Measurements from ENCODE around the gene DRC7. TPM values are rescaled to one million over a fixed set of nuclear protein-coding genes. Genes with fewer than 3 reads are reported as not detected.
"Not testable (repeated sequence)": the region's sequence is repeated elsewhere in the genome, so short reads cannot be mapped to it uniquely, and the experiment has no call there.

DRC7 gene
- total RNA-seq, 1 experiment from 2014 or later: 0.72 TPM

- H3K23ac ChIP-seq (ENCODE audit: insufficient read length, low read depth, low read length): no peak overlapping the region
- H4K8ac ChIP-seq (replicated peaks; ENCODE audit: insufficient read length, low read depth, low read length): no peak overlapping the region
- Mint-ChIP-seq H3K27ac (no peak overlapping the region), H3K4me1 (no peaks in the 10 kb centered on the region), H3K27me3 (ENCODE audit: low read depth) (no peaks in the 10 kb centered on the region; the same call in 1 of the 2 replicates), H3K36me3 (ENCODE audit: insufficient read depth in 1 of 3, low read depth in 3 of 3) (peaks cover 5% of the 10 kb centered on the region in 3 experiments; a peak in 3 of 7 replicates), H3K9me3 (no peaks in the 10 kb centered on the region), H3K4me3 (no peak overlapping the region; a peak in 1 of 5 replicates)
- no peak overlapping the region for H2BK5ac ChIP-seq (ENCODE audit: insufficient read length, low read length)
- no peak overlapping the region for H2AFZ ChIP-seq (ENCODE audit: low read length)
- no peaks in the 10 kb centered on the region for H3K27me3 ChIP-seq (ENCODE audit: insufficient read depth, low read length)
- no peak overlapping the region for H2BK120ac ChIP-seq (ENCODE audit: low read depth, low read length, poor library complexity, severe bottlenecking)
- H3K27ac ChIP-seq (ENCODE audit: insufficient read length, low read depth, low read length): no peak overlapping the region
- no peak overlapping the region for H4K91ac ChIP-seq (ENCODE audit: insufficient read length, low read depth, low read length)
- H3K4me2 ChIP-seq (ENCODE audit: insufficient read depth, insufficient read length, low read length): no peak overlapping the region
- no peak overlapping the region for H3K4ac ChIP-seq (ENCODE audit: low read depth, low read length)
- no peak overlapping the region for H4K5ac ChIP-seq (ENCODE audit: insufficient read length, low read depth, low read length)
- peaks cover 3% of the 10 kb centered on the region for H4K20me1 ChIP-seq (ENCODE audit: control insufficient read depth, insufficient read depth, insufficient read length)
- H2BK12ac ChIP-seq (ENCODE audit: insufficient read length, low read depth, low read length): no peak overlapping the region
- no peak overlapping the region for H3K18ac ChIP-seq (ENCODE audit: insufficient read length, low read depth, low read length)
- no peaks in the 10 kb centered on the region for H3K9me3 ChIP-seq (ENCODE audit: control insufficient read depth, low read depth, low read length)
- no peak overlapping the region for H3K14ac ChIP-seq (ENCODE audit: insufficient read depth, low read length)
- DNase-seq: no peak
- no peak overlapping the region for H3K9ac ChIP-seq (ENCODE audit: extremely low read depth, insufficient read length, low read length)
- no CpG with 5 or more reads among the region's 3 CpGs for WGBS (ENCODE audit: extremely low coverage, insufficient read length, low lambda C conversion rate)
- H3K23me2 ChIP-seq (ENCODE audit: insufficient read length, low read depth, low read length, poor library complexity, severe bottlenecking): no peaks in the 10 kb centered on the region
- no peak for TF ChIP-seq CTCF (conservative IDR thresholded peaks at IDR 0.05)
- no peaks in the 10 kb centered on the region for H3K79me1 ChIP-seq (ENCODE audit: insufficient read depth, low read depth, low read length, poor library complexity, severe bottlenecking)
- H3T11ph ChIP-seq (ENCODE audit: low read length): no peak overlapping the region
- no peaks in the 10 kb centered on the region for H3K4me1 ChIP-seq (ENCODE audit: insufficient read depth, low read length)
- no peak overlapping the region for H2BK20ac ChIP-seq (ENCODE audit: low read depth, low read length, poor library complexity, severe bottlenecking)
- H2BK15ac ChIP-seq (ENCODE audit: low read depth, low read length): no peak overlapping the region
- H2AK5ac ChIP-seq (ENCODE audit: insufficient read length, low read length): no peak overlapping the region
- H3K56ac ChIP-seq (ENCODE audit: insufficient read length, low read depth, low read length): no peak overlapping the region
- no peaks in the 10 kb centered on the region for H3K79me2 ChIP-seq (ENCODE audit: insufficient read depth, low read length)
These were observed 51.2 kb downstream of the DRC7 start for GRCh38 chr16:57745768-57746167.

DNA sequence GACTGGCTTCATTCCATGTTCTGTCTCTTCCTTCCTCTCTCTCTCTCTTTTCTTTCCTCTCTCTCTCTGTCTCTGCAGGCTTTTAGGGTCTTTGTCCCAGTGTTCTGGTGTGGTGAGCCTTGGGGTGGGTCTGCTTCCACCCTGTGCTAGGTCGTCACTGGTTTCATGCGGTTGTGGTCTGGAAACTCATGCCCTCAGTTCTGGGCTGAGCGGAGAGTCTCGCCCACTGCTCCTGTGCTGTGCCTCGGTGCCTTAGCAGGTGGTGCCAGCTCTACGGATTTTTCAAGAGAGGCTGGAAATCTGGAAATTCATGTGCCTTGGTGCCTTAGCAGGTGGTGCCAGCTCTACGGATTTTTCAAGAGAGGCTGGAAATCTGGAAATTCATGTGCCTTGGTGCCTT lies 51.7 kb downstream of the DRC7 start:
- not testable (repeated sequence) for H3K79me2 ChIP-seq (ENCODE audit: insufficient read depth, low read length); H3K23ac ChIP-seq (ENCODE audit: insufficient read length, low read depth, low read length); H3K36me3 Mint-ChIP-seq (ENCODE audit: insufficient read depth in 1 of 3, low read depth in 3 of 3); H2BK120ac ChIP-seq (ENCODE audit: low read depth, low read length, poor library complexity, severe bottlenecking); H3K27me3 Mint-ChIP-seq (ENCODE audit: low read depth); H3K4me1 Mint-ChIP-seq; H3K79me1 ChIP-seq (ENCODE audit: insufficient read depth, low read depth, low read length, poor library complexity, severe bottlenecking); H3K27ac ChIP-seq (ENCODE audit: insufficient read length, low read depth, low read length); H2AFZ ChIP-seq (ENCODE audit: low read length); H3K4ac ChIP-seq (ENCODE audit: low read depth, low read length); H3K4me1 ChIP-seq (ENCODE audit: insufficient read depth, low read length); H3K27ac Mint-ChIP-seq; H2BK5ac ChIP-seq (ENCODE audit: insufficient read length, low read length); H3T11ph ChIP-seq (ENCODE audit: low read length); H4K91ac ChIP-seq (ENCODE audit: insufficient read length, low read depth, low read length); H3K56ac ChIP-seq (ENCODE audit: insufficient read length, low read depth, low read length); H2BK15ac ChIP-seq (ENCODE audit: low read depth, low read length); H4K8ac ChIP-seq (replicated peaks; ENCODE audit: insufficient read length, low read depth, low read length); H2AK5ac ChIP-seq (ENCODE audit: insufficient read length, low read length); H3K27me3 ChIP-seq (ENCODE audit: insufficient read depth, low read length); DNase-seq; H3K4me3 Mint-ChIP-seq; H2BK12ac ChIP-seq (ENCODE audit: insufficient read length, low read depth, low read length); H3K9me3 ChIP-seq (ENCODE audit: control insufficient read depth, low read depth, low read length); H4K20me1 ChIP-seq (ENCODE audit: control insufficient read depth, insufficient read depth, insufficient read length); H3K23me2 ChIP-seq (ENCODE audit: insufficient read length, low read depth, low read length, poor library complexity, severe bottlenecking); H2BK20ac ChIP-seq (ENCODE audit: low read depth, low read length, poor library complexity, severe bottlenecking); H3K9ac ChIP-seq (ENCODE audit: extremely low read depth, insufficient read length, low read length); H3K14ac ChIP-seq (ENCODE audit: insufficient read depth, low read length); H3K9me3 Mint-ChIP-seq; H4K5ac ChIP-seq (ENCODE audit: insufficient read length, low read depth, low read length); H3K18ac ChIP-seq (ENCODE audit: insufficient read length, low read depth, low read length); H3K4me2 ChIP-seq (ENCODE audit: insufficient read depth, insufficient read length, low read length)
- no CpG with 5 or more reads among the region's 7 CpGs for WGBS (ENCODE audit: extremely low coverage, insufficient read length, low lambda C conversion rate)
